ENCODE measurements around the gene ART3.

Gene ART3

DNA sequence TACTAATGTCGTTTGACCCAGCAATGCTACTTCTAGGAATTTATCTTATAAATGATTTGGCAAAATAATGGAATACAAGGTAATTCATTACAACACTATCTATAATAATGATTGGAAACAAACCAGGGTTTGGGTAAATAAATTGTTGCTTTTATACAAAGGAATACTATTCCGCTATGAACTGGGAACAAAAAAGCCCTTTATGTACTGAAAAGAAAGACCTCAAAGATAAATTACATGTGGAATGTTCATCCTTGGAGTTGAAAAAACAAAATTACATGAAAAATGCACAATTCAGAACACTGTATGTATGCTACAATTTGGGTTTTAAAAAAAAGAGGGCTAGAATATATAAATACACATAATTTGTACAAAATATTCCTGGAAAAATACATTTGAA, 78.8 kb downstream of the ART3 start:
- no peak for DNase-seq

- DNase-seq, result no peak
These were observed 81.5 kb downstream of the ART3 start for GRCh38 chr4:76155979-76156378.

GRCh38 chr4:76156635-76157034, 82.1 kb downstream of the ART3 start:
- no peak for DNase-seq

DNA sequence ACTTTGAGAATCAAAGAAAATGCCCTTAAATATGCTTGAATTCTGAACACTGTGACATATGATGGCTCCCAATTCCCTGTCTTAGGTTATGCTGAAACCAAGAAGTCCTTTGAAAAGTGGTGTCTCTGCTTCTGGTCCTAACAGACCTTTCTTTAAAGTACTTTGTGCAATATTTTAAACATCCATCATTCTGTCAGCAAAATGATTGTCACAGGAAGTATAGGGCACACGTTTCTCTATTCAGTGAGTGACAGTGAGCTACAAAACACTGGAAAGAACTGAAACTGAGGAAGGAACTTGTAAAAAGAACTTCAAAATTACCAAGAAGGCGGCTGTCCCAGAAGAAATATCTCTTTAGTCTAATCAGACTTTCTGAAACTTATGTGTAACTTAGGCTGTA, 85.8 kb downstream of the ART3 start:
- no peak for DNase-seq

All from stimulated activated naive CD4-positive, alpha-beta T cell (primary cell).